HEK293 (cell line): Measurements from ENCODE around the gene SCML2.
A peak's percentile ranks its signal among the peaks of the same experiment; 100 is the strongest.

Experiments used
- CTCF ChIA-PET: fragments of 350-600 bp; formaldehyde crosslinking; extraction: SDS; loops from one replicate; lab custom pipeline; 2021; ENCODE audit warnings: antibody characterized with exemption; lab: Yijun Ruan, JAX
- POLR2A ChIA-PET: fragments of 300-600 bp; formaldehyde crosslinking; extraction: SDS; loops from one replicate; lab custom pipeline; 2020; ENCODE audit warnings: antibody characterized with exemption, inconsistent platforms; lab: Yijun Ruan, JAX
- H3K27ac ChIP-seq: fragments of 200-500 bp; sonication (Bioruptor generic); 2 replicates; pipeline ENCODE4 v1.5.1; 2014; ENCODE audit warnings: low read depth, low read length, control low read depth, inconsistent platforms; ENCODE audit errors: extremely low read depth
- H3K36me3 ChIP-seq, 2 experiments: fragments of 200-500 bp in 1 of 2; sonication (Bioruptor generic) in 1 of 2; 1 replicate in 1 of 2; 2 replicates in 1 of 2; pipeline ENCODE4 v1.5.1; 2014 to 2017; ENCODE audit warnings: inconsistent platforms in 2 of 2, low read length in 2 of 2; ENCODE audit not compliant: control insufficient read depth in 2 of 2, insufficient read depth in 1 of 2
- H3K4me1 ChIP-seq: fragments of 200-500 bp; sonication (Bioruptor generic); 2 replicates; pipeline ENCODE4 v1.5.1; 2014; ENCODE audit warnings: mild to moderate bottlenecking, low read length, inconsistent platforms; ENCODE audit not compliant: control insufficient read depth, insufficient read depth
- H3K4me3 ChIP-seq: 2 replicates; pipeline ENCODE4 v1.5.1; 2011; ENCODE audit warnings: low read depth, mild to moderate bottlenecking, control low read depth, low read length, moderate library complexity
- H3K9me3 ChIP-seq: fragments of 200-500 bp; sonication (Bioruptor generic); 2 replicates; pipeline ENCODE4 v1.5.1; 2014; ENCODE audit warnings: low read depth, low read length, inconsistent platforms; ENCODE audit not compliant: control insufficient read depth, insufficient read depth
- EGR2 ChIP-seq: fragments of 450-650 bp; formaldehyde crosslinking; IDR thresholded peaks from 2 replicates; pipeline ENCODE4 v1.5.1; 2016; ENCODE audit warnings: low read depth, missing biosample characterization, missing genetic modification characterization
- HOXD13 ChIP-seq: sonication (generic); formaldehyde crosslinking; IDR thresholded peaks from 2 replicates; pipeline ENCODE4 v1.8.0; 2022; ENCODE audit warnings: missing genetic modification reagents, borderline replicate concordance
- INSM2 ChIP-seq: fragments of 450-650 bp; formaldehyde crosslinking; IDR thresholded peaks from 2 replicates; pipeline ENCODE4 v1.5.1; 2016; ENCODE audit warnings: missing biosample characterization, missing genetic modification characterization
- KLF17 ChIP-seq: fragments of 450-650 bp; formaldehyde crosslinking; IDR thresholded peaks from 2 replicates; pipeline ENCODE4 v1.5.1; 2016; ENCODE audit warnings: missing biosample characterization, missing genetic modification characterization
- PRDM10 ChIP-seq: fragments of 450-650 bp; formaldehyde crosslinking; IDR thresholded peaks from 2 replicates; pipeline ENCODE4 v1.5.1; 2016; ENCODE audit warnings: missing biosample characterization, missing genetic modification characterization
- SETDB1 ChIP-seq: IDR thresholded peaks from one replicate; pipeline ENCODE4 v1.6.1; 2017; ENCODE audit warnings: mild to moderate bottlenecking, low read length, moderate library complexity, mixed read lengths; ENCODE audit not compliant: insufficient read length
- TRIM28 ChIP-seq: IDR thresholded peaks from 2 replicates; pipeline ENCODE4 v1.6.1; 2011; ENCODE audit warnings: low read length, control low read depth, borderline replicate concordance
- ZBTB1 ChIP-seq: fragments of 450-650 bp; formaldehyde crosslinking; IDR thresholded peaks from 2 replicates; pipeline ENCODE4 v1.5.1; 2016; ENCODE audit warnings: missing biosample characterization, missing genetic modification characterization
- ZFP69B ChIP-seq: fragments of 450-650 bp; formaldehyde crosslinking; IDR thresholded peaks from 2 replicates; pipeline ENCODE4 v1.5.1; 2016; ENCODE audit warnings: missing biosample characterization, missing genetic modification characterization
- ZNF112 ChIP-seq: fragments of 450-650 bp; formaldehyde crosslinking; IDR thresholded peaks from 2 replicates; pipeline ENCODE4 v1.5.0; 2017; ENCODE audit warnings: missing biosample characterization, missing genetic modification characterization
- ZNF133 ChIP-seq: fragments of 450-650 bp; formaldehyde crosslinking; IDR thresholded peaks from 2 replicates; pipeline ENCODE4 v1.5.1; 2016; ENCODE audit warnings: missing biosample characterization, missing genetic modification characterization
- ZNF146 ChIP-seq: fragments of 450-650 bp; formaldehyde crosslinking; IDR thresholded peaks from 2 replicates; pipeline ENCODE4 v1.5.1; 2016; ENCODE audit warnings: missing biosample characterization, missing genetic modification characterization
- ZNF266 ChIP-seq: fragments of 450-650 bp; formaldehyde crosslinking; IDR thresholded peaks from 2 replicates; pipeline ENCODE4 v1.5.1; 2016; ENCODE audit warnings: missing biosample characterization, missing genetic modification characterization, low read depth
- ZNF549 ChIP-seq: fragments of 450-650 bp; IDR thresholded peaks from 2 replicates; pipeline ENCODE4 v1.5.1; 2018; ENCODE audit warnings: missing biosample characterization, missing genetic modification characterization, mild to moderate bottlenecking, inconsistent platforms, moderate library complexity
- ZNF596 ChIP-seq: fragments of 450-650 bp; IDR thresholded peaks from 2 replicates; pipeline ENCODE4 v1.5.0; 2018; ENCODE audit warnings: missing biosample characterization, mild to moderate bottlenecking, missing genetic modification characterization, moderate library complexity
- ZNF664 ChIP-seq: fragments of 450-650 bp; formaldehyde crosslinking; IDR thresholded peaks from 2 replicates; pipeline ENCODE4 v1.5.1; 2016; ENCODE audit warnings: missing biosample characterization, missing genetic modification characterization

SCML2 gene

GRCh38 chrX:18286322-18286831 is 68.1 kb downstream of the SCML2 start:
- no peak overlapping the region for H3K4me3 ChIP-seq
- POLR2A ChIA-PET: no interaction called here
- H3K4me1 ChIP-seq: peaks cover 16% of the 10 kb centered on the region
- TF ChIP-seq EGR2 (tag by site-specific recombination) (peak; percentile 27; the same call in 1 of the 2 replicates), KLF17 (no peak), ZFP69B (tag by site-specific recombination) (no peak), ZNF664 (tag by site-specific recombination) (peak; percentile 54), INSM2 (tag by site-specific recombination) (no peak), ZNF133 (tag by site-specific recombination) (no peak), ZNF596 (tag by site-specific recombination) (no peak), PRDM10 (tag by site-specific recombination) (no peak)
- CTCF ChIA-PET: no interaction called here
- no peak overlapping the region for H3K27ac ChIP-seq
- no peaks in the 10 kb centered on the region for H3K9me3 ChIP-seq
- H3K36me3 ChIP-seq: no peaks in the 10 kb centered on the region

- Histone ChIP-seq H3K36me3 (no peaks in the 10 kb centered on the region), H3K4me3 (no peak overlapping the region), H3K9me3 (no peaks in the 10 kb centered on the region), H3K27ac (no peak overlapping the region), H3K4me1 (no peaks in the 10 kb centered on the region)
- TF ChIP-seq ZNF266 (tag by site-specific recombination) (no peak), SETDB1 (no peak), TRIM28 (no peak), HOXD13 (CRISPR knock-in tag) (no peak), ZNF146 (tag by site-specific recombination) (no peak), ZNF549 (tag by site-specific recombination) (peak; percentile 62)
- CTCF ChIA-PET: interaction anchor here (1.0 kb wide), 1 partner anchor 29 kb away, joined by 3 read pairs; no protein-coding TSS in a partner anchor
- POLR2A ChIA-PET: no interaction called here
These were observed 76.0 kb downstream of the SCML2 start for GRCh38 chrX:18278449-18278848.

- CTCF ChIA-PET: interaction anchor here (0.7 kb wide), 1 partner anchor 13 kb away, joined by 3 read pairs; no protein-coding TSS in a partner anchor
- Histone ChIP-seq H3K4me1 (no peaks in the 10 kb centered on the region), H3K36me3 (no peaks in the 10 kb centered on the region), H3K27ac (no peak overlapping the region), H3K9me3 (no peaks in the 10 kb centered on the region), H3K4me3 (no peak overlapping the region)
- POLR2A ChIA-PET: no interaction called here
- TF ChIP-seq ZNF549 (tag by site-specific recombination) (no peak), ZNF112 (tag by site-specific recombination) (no peak), ZBTB1 (tag by site-specific recombination) (no peak)
These were observed 82.3 kb downstream of the SCML2 start for GRCh38 chrX:18272222-18272621.
